Memory B cell (primary cell): ENCODE results near the gene CAMK2D.

Source experiments
- ATAC-seq: fragments of 150-1000 bp; cut with Tn5 transposase; 2 replicates; pipeline ENCODE4 v1.10.0; 2021; ENCODE audit warnings: low read depth, mild to moderate bottlenecking, moderate library complexity
- DNase-seq, 2 donors: peaks; one replicate each; pipeline ENCODE4 v3.0.0; 2022; ENCODE audit warnings: low spot score in 2 of 2
- H3K27ac Mint-ChIP-seq: one replicate; pipeline ENCODE4 v1.8.0; 2022; ENCODE audit warnings: mild to moderate bottlenecking, moderate library complexity, mixed read lengths
- H3K27me3 Mint-ChIP-seq: one replicate; pipeline ENCODE4 v1.8.0; 2022; ENCODE audit warnings: mixed read lengths
- H3K36me3 Mint-ChIP-seq: one replicate; pipeline ENCODE4 v1.8.0; 2022; ENCODE audit warnings: mild to moderate bottlenecking, mixed read lengths
- H3K4me1 Mint-ChIP-seq: one replicate; pipeline ENCODE4 v1.8.0; 2022; ENCODE audit warnings: mixed read lengths
- H3K4me3 Mint-ChIP-seq: one replicate; pipeline ENCODE4 v1.8.0; 2022; ENCODE audit warnings: mild to moderate bottlenecking, moderate library complexity, mixed read lengths
- H3K9me3 Mint-ChIP-seq: one replicate; pipeline ENCODE4 v1.8.0; 2022; ENCODE audit warnings: mixed read lengths

The CAMK2D gene

DNA sequence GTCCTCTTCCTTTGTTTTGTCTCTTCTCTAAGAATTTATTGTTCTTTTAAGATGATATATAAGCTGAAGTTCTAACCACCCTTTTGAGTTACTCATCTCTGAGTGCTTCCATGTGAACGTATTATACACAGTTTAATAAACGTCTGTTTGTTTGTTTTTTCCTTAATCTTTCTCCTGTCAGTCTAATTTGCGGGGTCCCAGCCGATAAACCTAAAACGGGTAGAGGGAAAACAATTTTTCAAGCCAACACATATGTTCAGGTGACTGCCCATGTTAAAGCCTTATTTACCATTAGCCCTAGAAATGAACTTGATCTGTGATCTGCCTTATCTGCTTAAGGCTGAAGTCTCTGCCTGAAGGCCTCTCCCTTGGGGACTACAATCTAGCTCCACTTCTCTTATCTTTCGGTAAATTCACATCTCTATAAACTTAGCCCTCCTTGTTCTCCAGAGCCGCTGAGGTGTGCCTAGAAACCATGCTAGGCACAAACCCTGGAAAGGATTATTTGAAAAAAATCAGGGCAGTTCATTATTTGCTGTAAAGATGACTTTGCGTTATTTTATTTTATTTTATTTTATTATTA, 158.8 kb downstream of the CAMK2D start:
- H3K4me1 Mint-ChIP-seq: peaks cover 30% of the 10 kb centered on the region
- peaks cover 1% of the 10 kb centered on the region for H3K9me3 Mint-ChIP-seq
- no peak overlapping the region for H3K27ac Mint-ChIP-seq
- DNase-seq (no peak), ATAC-seq (no peak)
- no peak overlapping the region for H3K4me3 Mint-ChIP-seq
- peaks cover 28% of the 10 kb centered on the region for H3K36me3 Mint-ChIP-seq
- no peaks in the 10 kb centered on the region for H3K27me3 Mint-ChIP-seq

DNA sequence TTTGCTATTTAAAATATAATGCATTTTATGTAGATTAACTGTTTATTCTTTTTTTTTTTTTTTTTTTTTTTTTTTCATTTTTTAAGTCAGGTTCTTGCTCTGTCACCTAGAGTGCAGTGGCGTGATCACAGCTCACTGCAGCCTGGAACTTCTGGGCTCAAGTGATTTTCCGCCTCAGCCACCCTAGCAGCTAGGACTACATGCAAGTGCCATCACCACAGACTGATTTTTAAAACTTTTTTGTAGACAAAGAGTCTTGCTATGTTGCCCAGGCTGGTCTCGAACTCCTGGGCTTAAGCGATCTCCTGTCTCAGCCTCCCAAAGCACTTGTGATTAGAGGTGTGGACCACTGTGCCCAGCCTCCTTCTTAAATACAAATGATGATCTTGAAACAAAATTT, 159.9 kb downstream of the CAMK2D start:
- peaks cover 26% of the 10 kb centered on the region for H3K36me3 Mint-ChIP-seq
- no peak overlapping the region for H3K27ac Mint-ChIP-seq
- peaks cover 1% of the 10 kb centered on the region for H3K9me3 Mint-ChIP-seq
- H3K4me1 Mint-ChIP-seq: peaks cover 23% of the 10 kb centered on the region
- H3K4me3 Mint-ChIP-seq: no peak overlapping the region
- ATAC-seq (no peak), DNase-seq (no peak)
- no peaks in the 10 kb centered on the region for H3K27me3 Mint-ChIP-seq

DNA sequence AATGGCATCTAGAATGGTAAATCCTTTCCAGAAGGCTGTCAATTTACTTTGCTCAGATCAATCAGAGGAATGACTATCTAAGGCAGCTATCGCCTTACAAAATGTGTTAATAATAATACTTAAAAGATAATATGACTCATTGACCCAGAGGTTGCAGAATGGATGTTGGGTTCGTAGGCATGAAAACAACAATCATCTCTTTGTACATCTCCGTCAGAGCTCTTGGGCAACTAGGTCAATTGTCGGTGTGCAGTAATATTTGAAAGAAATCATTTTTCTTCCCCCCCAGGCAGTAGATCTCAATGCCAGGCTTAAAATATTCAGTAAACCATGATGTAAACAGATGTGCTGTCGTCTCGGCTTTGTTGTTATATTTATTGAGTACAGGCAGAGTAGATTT, 165.1 kb downstream of the CAMK2D start:
- peaks cover 21% of the 10 kb centered on the region for H3K36me3 Mint-ChIP-seq
- H3K27ac Mint-ChIP-seq: no peak overlapping the region
- no peaks in the 10 kb centered on the region for H3K27me3 Mint-ChIP-seq
- ATAC-seq (no peak), DNase-seq (no peak)
- peaks cover 35% of the 10 kb centered on the region for H3K4me1 Mint-ChIP-seq
- H3K4me3 Mint-ChIP-seq: no peak overlapping the region
- H3K9me3 Mint-ChIP-seq: no peaks in the 10 kb centered on the region

DNA sequence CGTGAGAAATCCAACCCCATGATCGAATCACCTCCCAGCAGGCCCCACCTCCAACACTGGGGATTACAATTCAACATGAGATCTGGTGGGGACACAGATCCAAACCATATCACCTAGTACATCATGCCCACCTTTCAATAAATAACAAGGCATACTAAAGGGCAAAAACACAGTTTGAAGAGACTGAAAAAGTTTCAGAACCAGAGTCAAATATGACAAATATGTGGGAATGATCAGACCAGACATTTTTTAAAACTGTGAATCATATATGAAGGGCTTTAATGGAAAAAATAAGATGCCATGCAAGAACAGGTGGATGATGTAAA, 167.3 kb downstream of the CAMK2D start:
- Mint-ChIP-seq H3K27me3 (no peaks in the 10 kb centered on the region), H3K36me3 (peaks cover 16% of the 10 kb centered on the region), H3K4me1 (peaks cover 35% of the 10 kb centered on the region), H3K4me3 (no peak overlapping the region), H3K27ac (peak overlapping the region; percentile 84), H3K9me3 (no peaks in the 10 kb centered on the region)
- ATAC-seq: no peak
- no peak for DNase-seq

DNA sequence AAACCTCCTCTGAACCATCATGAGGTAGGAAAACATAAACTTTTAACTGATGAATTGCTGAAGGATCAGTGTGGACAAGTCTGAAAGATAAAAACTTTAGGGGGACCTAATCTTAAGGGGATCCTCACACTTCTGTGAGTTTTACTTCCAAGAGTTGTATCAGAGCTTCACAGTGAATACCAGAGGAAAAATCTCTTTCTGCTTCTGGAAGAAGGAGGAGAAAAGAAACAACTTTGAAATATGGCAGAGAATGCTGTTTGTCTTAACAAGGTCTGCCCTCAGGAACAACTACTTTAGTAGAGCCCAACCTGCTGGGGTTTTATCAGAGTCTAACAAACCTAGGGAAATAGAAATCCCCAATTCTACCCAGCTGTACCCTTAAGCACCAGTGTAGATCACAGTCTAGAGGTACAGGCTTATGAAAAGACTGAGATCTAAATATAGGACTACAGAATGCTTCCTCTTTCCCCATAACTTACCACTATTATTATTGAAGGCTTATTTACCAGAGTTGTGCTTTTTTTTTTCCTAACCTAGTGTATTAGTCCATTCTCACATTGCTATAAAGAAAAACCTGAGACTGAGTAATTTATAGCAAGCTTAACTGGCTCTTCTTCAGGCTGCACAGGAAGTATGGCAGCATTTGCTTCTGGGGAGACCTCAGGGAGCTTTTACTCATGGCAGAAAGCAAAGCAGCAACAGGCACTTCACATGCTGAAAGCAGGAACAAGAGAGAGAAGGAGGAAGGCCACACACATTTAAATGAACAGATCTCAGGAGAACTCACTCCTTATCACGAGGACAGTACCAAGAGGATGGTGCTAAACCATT, 167.9 kb downstream of the CAMK2D start:
- DNase-seq (no peak), ATAC-seq (peak; percentile 87)
- peaks cover 2% of the 10 kb centered on the region for H3K9me3 Mint-ChIP-seq
- H3K4me3 Mint-ChIP-seq: peak overlapping the region; percentile 12
- no peaks in the 10 kb centered on the region for H3K27me3 Mint-ChIP-seq
- H3K4me1 Mint-ChIP-seq: peaks cover 38% of the 10 kb centered on the region
- H3K27ac Mint-ChIP-seq: peak overlapping the region; percentile 84
- H3K36me3 Mint-ChIP-seq: peaks cover 19% of the 10 kb centered on the region

DNA sequence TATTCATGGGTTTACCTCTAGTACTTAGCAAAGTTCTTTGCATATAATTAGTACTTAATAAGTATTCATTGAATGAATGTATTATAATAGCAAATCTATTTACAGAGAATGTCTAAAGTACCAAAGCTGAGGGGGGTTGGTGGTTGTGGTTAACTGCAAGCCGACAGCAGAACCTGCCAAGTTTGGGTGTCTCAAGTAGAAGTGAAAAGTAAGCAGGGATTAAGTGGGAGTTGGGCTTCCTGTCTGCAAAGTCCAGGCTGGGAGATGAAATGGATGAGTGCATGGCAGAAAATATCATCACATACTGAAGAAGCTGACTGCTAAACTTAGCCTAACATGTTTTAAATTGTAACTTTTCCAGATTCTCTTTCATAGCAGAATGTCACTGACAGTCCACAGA, 169.6 kb downstream of the CAMK2D start:
- Mint-ChIP-seq H3K27ac (no peak overlapping the region), H3K27me3 (no peaks in the 10 kb centered on the region), H3K36me3 (peaks cover 11% of the 10 kb centered on the region), H3K4me1 (peaks cover 34% of the 10 kb centered on the region), H3K9me3 (peaks cover 2% of the 10 kb centered on the region), H3K4me3 (no peak overlapping the region)
- no peak for ATAC-seq
- DNase-seq: no peak

DNA sequence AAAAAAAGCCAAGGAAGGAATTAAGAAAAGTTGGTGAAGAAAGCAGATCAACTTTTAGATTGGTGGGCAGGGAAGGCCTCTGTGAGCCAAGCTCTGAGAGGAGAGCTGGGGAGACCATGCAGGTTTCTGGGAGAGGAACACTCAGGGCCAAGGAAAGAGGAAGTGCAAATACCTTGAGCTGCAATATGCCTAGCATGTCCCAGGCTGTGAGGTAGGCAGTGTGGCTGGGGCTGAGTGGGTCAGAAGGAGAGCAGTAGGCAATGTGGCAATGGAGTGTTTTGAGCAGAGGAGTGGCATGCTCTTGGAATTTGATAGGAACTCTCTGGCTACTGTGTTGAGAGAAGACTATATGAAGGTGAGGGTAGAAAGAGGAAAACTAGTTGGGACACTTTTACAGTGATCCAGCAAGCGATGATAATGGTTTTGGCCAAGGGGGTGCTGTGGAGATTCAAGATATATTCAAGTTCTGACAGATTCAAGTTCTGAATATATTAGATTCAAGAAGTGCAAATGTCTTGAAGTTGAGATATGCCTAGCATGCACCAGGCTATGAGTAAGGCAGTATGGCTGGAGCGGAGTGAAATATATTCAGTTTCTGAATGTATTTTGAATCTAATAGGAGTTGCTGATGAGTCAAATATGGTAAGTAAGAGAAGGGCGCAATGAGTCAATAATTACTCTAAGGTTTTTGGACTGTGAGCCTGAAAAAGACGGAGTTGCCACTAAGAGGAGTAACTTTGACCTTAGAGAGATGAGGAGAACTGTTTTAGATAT, 172.5 kb downstream of the CAMK2D start:
- DNase-seq (no peak), ATAC-seq (peak; percentile 73)
- Mint-ChIP-seq H3K36me3 (peaks cover 11% of the 10 kb centered on the region), H3K4me1 (peaks cover 28% of the 10 kb centered on the region), H3K9me3 (peaks cover 2% of the 10 kb centered on the region), H3K4me3 (no peak overlapping the region), H3K27ac (no peak overlapping the region), H3K27me3 (no peaks in the 10 kb centered on the region)

DNA sequence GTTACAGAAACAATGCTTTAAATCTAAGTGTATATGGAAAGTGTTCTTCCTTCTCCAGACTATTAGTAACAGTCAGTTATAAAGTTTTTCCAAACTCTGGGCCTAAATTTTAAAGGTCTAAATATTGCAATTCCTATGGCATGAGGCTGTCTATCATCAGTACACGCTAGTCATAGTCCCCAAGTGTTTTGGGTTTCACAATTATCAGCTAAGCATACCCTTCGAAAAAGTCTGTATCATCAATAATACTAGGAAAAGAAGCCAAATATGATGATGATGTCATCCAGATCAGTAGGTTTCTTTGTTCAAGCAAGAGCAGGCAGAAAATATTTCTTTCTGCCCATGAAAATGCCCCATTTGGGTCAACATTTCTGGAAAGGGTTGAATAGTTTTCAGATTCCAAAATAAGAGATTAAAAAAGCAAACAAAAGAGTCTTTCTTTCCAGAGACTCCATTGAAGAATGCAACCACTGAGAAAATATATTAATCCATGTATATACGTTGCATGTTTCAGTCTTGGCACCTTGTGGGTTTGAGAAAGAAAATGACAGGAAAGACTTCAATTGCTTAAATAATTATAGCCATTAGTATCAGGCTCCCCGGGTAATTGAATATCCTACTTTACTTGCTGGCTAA, 173.8 kb downstream of the CAMK2D start:
- Mint-ChIP-seq H3K36me3 (peaks cover 13% of the 10 kb centered on the region), H3K4me1 (peaks cover 19% of the 10 kb centered on the region), H3K9me3 (peaks cover 2% of the 10 kb centered on the region), H3K27me3 (no peaks in the 10 kb centered on the region), H3K4me3 (no peak overlapping the region), H3K27ac (no peak overlapping the region)
- DNase-seq (no peak), ATAC-seq (no peak)

DNA sequence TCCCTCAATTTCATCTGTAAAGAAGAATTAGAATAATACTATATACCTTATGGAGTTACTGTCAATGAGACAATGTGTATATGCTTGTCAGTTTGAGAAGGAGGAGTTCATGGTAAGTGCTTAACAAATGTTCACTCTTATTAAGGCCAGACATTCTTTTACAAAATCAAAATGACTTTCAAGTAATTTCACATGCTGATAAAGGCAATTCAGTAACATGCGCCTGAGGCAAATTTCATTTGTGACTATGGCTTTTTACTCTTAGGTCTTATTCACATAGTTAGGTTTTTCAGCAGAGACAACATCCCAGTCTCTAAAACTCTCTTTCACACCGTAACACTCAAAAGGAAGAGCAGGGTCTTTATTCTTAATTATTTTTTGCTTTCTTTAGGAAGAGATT, 174.4 kb downstream of the CAMK2D start:
- Mint-ChIP-seq H3K36me3 (peaks cover 13% of the 10 kb centered on the region), H3K9me3 (peaks cover 2% of the 10 kb centered on the region), H3K27me3 (no peaks in the 10 kb centered on the region), H3K4me1 (peaks cover 19% of the 10 kb centered on the region), H3K4me3 (no peak overlapping the region), H3K27ac (no peak overlapping the region)
- ATAC-seq: no peak
- DNase-seq: no peak

DNA sequence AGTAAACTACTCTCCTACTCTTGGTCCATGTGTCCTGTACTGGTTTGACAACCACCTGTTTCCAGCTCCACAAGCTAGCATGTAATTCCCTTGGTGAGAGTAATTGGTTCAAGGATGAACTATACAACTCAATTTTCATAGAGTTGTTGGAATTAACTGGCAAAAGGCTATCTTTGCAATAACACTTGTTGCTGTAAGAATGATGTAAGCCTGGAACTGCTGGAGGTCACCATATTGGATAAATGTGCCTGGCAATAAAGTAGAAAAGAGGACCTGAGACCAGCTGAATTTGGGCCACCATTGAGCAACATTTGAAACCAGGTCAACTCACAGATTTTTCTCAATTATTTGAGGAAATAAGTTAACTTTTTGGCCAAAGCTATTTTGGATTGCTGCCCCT, 175.5 kb downstream of the CAMK2D start:
- H3K4me1 Mint-ChIP-seq: peaks cover 13% of the 10 kb centered on the region
- no peak overlapping the region for H3K27ac Mint-ChIP-seq
- H3K36me3 Mint-ChIP-seq: peaks cover 8% of the 10 kb centered on the region
- H3K4me3 Mint-ChIP-seq: no peak overlapping the region
- no peak for DNase-seq
- no peaks in the 10 kb centered on the region for H3K27me3 Mint-ChIP-seq
- H3K9me3 Mint-ChIP-seq: peaks cover 2% of the 10 kb centered on the region
- ATAC-seq: no peak

DNA sequence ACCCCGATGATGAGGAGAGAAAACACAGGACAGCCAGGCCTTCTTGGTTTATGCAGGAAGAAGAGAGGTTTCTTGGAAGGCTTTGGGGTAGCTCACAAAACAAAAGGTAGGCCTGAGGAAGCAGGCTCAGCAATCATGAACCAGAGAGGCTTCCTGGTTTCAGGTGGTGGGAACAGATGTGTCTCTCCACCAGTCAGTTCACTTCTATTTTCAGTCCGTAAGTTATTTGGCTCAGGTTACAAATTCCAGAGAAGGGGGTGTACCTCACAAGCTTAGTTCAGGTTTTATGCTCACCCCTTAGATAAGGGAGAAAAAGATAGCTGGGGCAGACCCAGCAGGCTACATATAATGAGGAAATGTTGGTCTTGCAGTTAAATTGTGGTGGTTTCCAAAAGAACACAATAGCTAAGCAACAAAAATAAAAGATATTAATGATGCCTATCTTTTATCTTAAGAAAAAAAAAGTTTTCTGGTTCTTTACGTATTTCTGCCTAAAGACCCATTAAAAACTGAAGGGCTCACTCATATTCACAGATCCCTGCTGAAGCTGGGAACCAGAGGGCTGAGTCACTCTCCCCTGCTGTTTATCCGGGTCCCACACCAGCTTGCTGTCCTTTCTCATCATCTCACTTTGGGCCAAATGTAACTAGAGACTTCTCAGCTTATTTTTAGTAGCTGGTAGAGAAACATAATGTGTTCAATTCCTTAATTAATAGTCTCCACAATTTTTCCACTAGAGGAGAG, 177.0 kb downstream of the CAMK2D start:
- no peak for ATAC-seq
- no peaks in the 10 kb centered on the region for H3K27me3 Mint-ChIP-seq
- H3K4me1 Mint-ChIP-seq: peaks cover 13% of the 10 kb centered on the region
- no peak overlapping the region for H3K27ac Mint-ChIP-seq
- H3K9me3 Mint-ChIP-seq: peaks cover 2% of the 10 kb centered on the region
- no peak for DNase-seq
- peaks cover 8% of the 10 kb centered on the region for H3K36me3 Mint-ChIP-seq
- no peak overlapping the region for H3K4me3 Mint-ChIP-seq

DNA sequence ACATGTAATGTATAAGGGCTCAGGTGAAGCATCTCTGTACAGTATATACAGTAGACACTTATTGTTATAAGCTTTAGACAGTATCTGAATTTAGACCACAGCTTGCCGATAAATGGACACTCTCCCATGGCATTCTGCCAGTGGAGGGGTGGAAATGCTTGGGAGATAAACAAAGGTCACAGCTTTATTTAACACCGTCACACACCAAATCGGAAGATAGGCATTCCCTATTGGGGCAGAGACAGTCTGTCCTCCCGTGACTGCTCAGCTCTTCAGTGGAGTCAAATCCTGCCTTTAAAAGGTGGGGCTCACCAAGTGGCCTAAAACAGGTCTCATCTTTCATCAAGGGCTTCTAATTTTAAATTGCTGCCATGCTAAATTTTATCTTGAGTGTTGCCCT, 178.8 kb downstream of the CAMK2D start:
- ATAC-seq: no peak

DNA sequence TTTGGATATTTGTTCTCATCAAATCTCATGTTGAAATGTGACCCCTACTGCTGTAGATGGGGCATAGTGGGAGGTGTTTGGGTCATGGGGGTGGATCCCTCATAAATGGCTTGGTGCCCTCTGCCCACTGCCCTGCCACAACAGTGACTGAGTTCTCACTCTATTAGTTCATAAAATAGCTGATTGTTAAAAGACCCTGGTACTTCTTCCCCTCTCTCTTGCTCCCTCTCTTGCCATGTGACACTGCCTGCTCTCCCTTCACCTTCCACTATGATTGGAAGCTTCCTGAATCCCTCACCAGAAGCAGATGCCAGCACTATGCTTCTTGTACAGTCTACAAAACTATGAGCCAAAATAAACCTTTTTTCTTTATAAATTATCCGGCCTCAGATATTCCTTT, 182.2 kb downstream of the CAMK2D start:
- Mint-ChIP-seq H3K36me3 (peaks cover 8% of the 10 kb centered on the region), H3K9me3 (no peaks in the 10 kb centered on the region), H3K27ac (no peak overlapping the region), H3K4me1 (peaks cover 13% of the 10 kb centered on the region), H3K4me3 (no peak overlapping the region), H3K27me3 (no peaks in the 10 kb centered on the region)
- ATAC-seq (no peak), DNase-seq (no peak)

More for the DNA sequence above, 178.8 kb downstream of the CAMK2D start:
- H3K27me3 Mint-ChIP-seq: no peaks in the 10 kb centered on the region
- H3K27ac Mint-ChIP-seq: no peak overlapping the region
- peaks cover 7% of the 10 kb centered on the region for H3K36me3 Mint-ChIP-seq
- no peak for DNase-seq
- no peaks in the 10 kb centered on the region for H3K9me3 Mint-ChIP-seq
- no peak overlapping the region for H3K4me3 Mint-ChIP-seq
- H3K4me1 Mint-ChIP-seq: peaks cover 9% of the 10 kb centered on the region
